GM23248 (cell line): ENCODE data around the gene SHCBP1.

Experiments
- EZH2 ChIP-seq: fragments of 200-600 bp; sonication (generic); IDR thresholded peaks from 2 replicates; pipeline ENCODE4 v1.6.1; 2018; ENCODE audit warnings: antibody characterized with exemption, mild to moderate bottlenecking; ENCODE audit not compliant: insufficient read depth, poor library complexity, severe bottlenecking
- EZH2phosphoT487 ChIP-seq: fragments of 200-600 bp; sonication (generic); IDR thresholded peaks from 2 replicates; pipeline ENCODE4 v1.6.1; 2018; ENCODE audit warnings: antibody characterized with exemption, moderate library complexity, mild to moderate bottlenecking, low read depth; ENCODE audit not compliant: insufficient read depth

- no peak for TF ChIP-seq EZH2
- no peak for TF ChIP-seq EZH2phosphoT487
These were observed 13.7 kb downstream of the SHCBP1 start for GRCh38 chr16:46607529-46607928.
